ENCODE data around the gene NKD1. TPM values are rescaled to one million over a fixed set of nuclear protein-coding genes. Genes with fewer than 3 reads are reported as not detected.
A peak's percentile ranks its signal among the peaks of the same experiment; 100 is the strongest.

Gene NKD1
- total RNA-seq, 4 donors from 2014 or later: 37.1 to 87.8 (median 54.1) TPM

DNA sequence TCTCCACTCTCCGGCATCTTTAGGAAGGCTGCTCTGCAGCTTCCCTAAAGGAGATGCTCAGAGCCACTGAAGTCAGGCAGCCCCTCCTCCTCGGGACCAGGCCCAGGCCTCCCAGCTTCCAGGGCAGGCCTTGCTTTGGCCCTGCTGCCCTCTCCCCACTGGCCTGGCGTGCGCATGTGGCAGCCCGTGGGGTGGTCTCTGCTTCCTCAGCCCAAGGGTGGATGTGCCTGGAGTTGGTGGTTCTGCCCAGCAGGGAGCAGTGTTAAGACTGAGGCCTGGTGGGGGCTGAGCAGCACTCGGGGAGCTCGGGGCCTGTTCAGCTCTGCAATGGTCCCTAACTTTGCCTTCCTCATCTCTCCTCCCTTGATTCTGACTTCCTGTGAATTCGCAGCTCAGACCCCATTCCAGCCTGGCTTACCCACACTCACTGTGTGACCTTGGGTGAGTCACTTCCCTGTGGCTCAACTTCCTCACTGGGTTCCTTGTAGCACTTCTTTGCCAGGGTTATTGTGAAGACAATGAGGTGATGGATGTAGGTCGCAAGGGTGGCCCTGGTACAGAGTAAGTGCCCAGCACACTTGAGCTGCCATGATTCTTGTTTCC lies 63.2 kb downstream of the NKD1 start:
- Histone ChIP-seq H3K4me3 (no peak overlapping the region), H3K9me3 (no peaks in the 10 kb centered on the region), H3K36me3 (no peaks in the 10 kb centered on the region), H3K4me1 (peaks cover 43 to 100% (median 100%) of the 10 kb centered on the region in 4 donors), H3K27me3 (no peaks in the 10 kb centered on the region), H3K27ac (replicated peaks in 1 of 4) (peak overlapping the region; percentile 85 to 92 (median 88))
- 82% methylated on average over 9 of the region's 9 CpGs for WGBS
- intact Hi-C loops (cut with DNase I): no loop called here
- TF ChIP-seq, protein P1, sequence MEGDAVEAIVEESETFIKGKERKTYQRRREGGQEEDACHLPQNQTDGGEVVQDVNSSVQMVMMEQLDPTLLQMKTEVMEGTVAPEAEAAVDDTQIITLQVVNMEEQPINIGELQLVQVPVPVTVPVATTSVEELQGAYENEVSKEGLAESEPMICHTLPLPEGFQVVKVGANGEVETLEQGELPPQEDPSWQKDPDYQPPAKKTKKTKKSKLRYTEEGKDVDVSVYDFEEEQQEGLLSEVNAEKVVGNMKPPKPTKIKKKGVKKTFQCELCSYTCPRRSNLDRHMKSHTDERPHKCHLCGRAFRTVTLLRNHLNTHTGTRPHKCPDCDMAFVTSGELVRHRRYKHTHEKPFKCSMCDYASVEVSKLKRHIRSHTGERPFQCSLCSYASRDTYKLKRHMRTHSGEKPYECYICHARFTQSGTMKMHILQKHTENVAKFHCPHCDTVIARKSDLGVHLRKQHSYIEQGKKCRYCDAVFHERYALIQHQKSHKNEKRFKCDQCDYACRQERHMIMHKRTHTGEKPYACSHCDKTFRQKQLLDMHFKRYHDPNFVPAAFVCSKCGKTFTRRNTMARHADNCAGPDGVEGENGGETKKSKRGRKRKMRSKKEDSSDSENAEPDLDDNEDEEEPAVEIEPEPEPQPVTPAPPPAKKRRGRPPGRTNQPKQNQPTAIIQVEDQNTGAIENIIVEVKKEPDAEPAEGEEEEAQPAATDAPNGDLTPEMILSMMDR (IDR thresholded peaks at IDR 0.05): no peak
- TF ChIP-seq POLR2A (IDR thresholded peaks at IDR 0.05; ENCODE audit: low read depth) (no peak), POLR2AphosphoS5 (IDR thresholded peaks at IDR 0.05) (no peak), EP300 (IDR thresholded peaks at IDR 0.05) (no peak)
- no peak for DNase-seq (ENCODE audit: extremely low spot score)

GRCh38 chr16:50611995-50612848 lies 64.0 kb downstream of the NKD1 start:
- H3K9me3 ChIP-seq: no peaks in the 10 kb centered on the region
- WGBS: 85% methylated on average over 10 of the region's 10 CpGs
- H3K4me1 ChIP-seq: peaks cover 51 to 100% (median 100%) of the 10 kb centered on the region in 4 donors
- no peaks in the 10 kb centered on the region for H3K27me3 ChIP-seq
- DNase-seq (ENCODE audit: extremely low spot score): no peak
- peak overlapping the region; percentile 85 to 92 (median 88) for H3K27ac ChIP-seq (replicated peaks in 1 of 4)
- H3K4me3 ChIP-seq: no peak overlapping the region
- intact Hi-C loops (cut with DNase I): no loop called here
- TF ChIP-seq POLR2A (IDR thresholded peaks at IDR 0.05; ENCODE audit: low read depth) (no peak), EP300 (IDR thresholded peaks at IDR 0.05) (no peak), POLR2AphosphoS5 (IDR thresholded peaks at IDR 0.05) (no peak)
- TF ChIP-seq, protein P1 (IDR thresholded peaks at IDR 0.05): no peak
- no peaks in the 10 kb centered on the region for H3K36me3 ChIP-seq

DNA sequence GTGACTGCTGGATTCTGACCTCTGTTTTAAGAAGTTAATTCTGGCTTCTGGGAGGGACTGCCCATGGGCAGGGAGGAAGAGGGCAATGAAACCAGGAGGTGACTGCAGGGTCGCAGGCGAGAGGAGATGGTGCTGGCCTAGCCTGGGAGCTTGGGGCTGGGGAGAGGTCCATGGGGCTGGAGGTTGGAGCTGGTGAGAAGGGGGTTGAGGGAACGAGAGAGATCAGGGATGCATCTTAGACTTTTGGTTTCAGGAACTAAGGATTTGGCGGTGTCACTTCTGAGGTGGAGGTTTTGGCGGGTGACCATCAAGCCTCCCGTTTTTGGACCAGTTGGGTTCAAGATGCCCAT lies 64.6 kb downstream of the NKD1 start:
- intact Hi-C loops (cut with DNase I): no loop called here
- H3K4me3 ChIP-seq: no peak overlapping the region
- no peaks in the 10 kb centered on the region for H3K9me3 ChIP-seq
- H3K27ac ChIP-seq (replicated peaks in 1 of 4): peak overlapping the region; percentile 85 to 92 (median 88)
- no peak for DNase-seq (ENCODE audit: extremely low spot score)
- H3K36me3 ChIP-seq: peaks cover 0 to 3% (median 0%) of the 10 kb centered on the region in 4 donors
- H3K4me1 ChIP-seq: peaks cover 54 to 100% (median 100%) of the 10 kb centered on the region in 4 donors
- TF ChIP-seq EP300 (IDR thresholded peaks at IDR 0.05) (no peak), POLR2AphosphoS5 (IDR thresholded peaks at IDR 0.05) (no peak), POLR2A (IDR thresholded peaks at IDR 0.05; ENCODE audit: low read depth) (no peak)
- TF ChIP-seq, protein P1 (IDR thresholded peaks at IDR 0.05): no peak
- WGBS: 75% methylated on average over 6 of the region's 6 CpGs
- H3K27me3 ChIP-seq: no peaks in the 10 kb centered on the region

DNA sequence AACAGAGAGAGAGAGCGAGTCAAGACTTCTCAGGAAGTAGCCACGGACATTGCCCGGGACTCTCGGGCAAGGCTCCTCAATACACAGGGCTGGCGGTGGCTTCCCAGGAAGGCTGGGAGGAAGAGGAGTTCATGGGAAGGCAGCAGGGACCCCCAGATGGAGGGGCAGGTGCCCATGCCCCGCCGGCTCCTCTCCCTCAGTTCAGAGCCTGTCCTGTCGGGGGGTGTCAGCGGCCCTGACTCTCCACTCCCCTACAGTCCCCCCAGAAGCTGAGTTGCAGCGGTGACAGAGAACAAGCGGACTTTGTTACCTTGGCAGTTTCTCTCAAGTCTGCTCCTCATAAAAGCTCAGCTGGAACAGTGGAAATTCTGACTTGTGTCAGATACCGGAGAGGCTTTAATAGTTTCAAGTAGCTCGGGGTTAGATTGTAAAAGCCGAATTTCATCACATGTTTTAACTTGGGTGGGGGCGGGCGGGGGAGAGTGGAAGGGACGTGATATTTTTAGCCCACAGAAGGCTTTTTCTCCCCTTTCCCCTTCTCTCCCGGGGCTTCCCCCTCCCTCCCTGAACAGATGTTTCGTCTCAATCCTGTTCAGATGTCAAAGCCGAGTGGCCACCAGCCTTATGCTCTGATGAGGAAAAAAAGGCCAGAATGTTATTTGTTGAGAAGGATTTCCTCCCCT lies 65.2 kb downstream of the NKD1 start:
- Histone ChIP-seq H3K4me3 (peak overlapping the region; percentile 7 to 35 (median 27)), H3K27me3 (no peaks in the 10 kb centered on the region), H3K4me1 (peaks cover 54 to 100% (median 97%) of the 10 kb centered on the region in 4 donors), H3K36me3 (peaks cover 0 to 4% (median 0%) of the 10 kb centered on the region in 4 donors), H3K9me3 (no peaks in the 10 kb centered on the region), H3K27ac (replicated peaks in 1 of 4) (peak overlapping the region; percentile 85 to 92 (median 88))
- WGBS: 32% methylated on average over 19 of the region's 20 CpGs
- intact Hi-C loops (cut with DNase I): no loop called here
- TF ChIP-seq EP300 (IDR thresholded peaks at IDR 0.05) (no peak), POLR2AphosphoS5 (IDR thresholded peaks at IDR 0.05) (peak in 1 of 2 donors; percentile 66)
- TF ChIP-seq, protein P1 (IDR thresholded peaks at IDR 0.05): no peak
- no peak for DNase-seq (ENCODE audit: extremely low spot score)
